ENCODE data around the gene PCDH11X.
"Not testable (repeated sequence)": the region's sequence is repeated elsewhere in the genome, so short reads cannot be mapped to it uniquely, and the experiment has no call there.

GRCh38 chrX:91781553-91782298 lies 2.6 kb downstream of the PCDH11X start:
- TF ChIP-seq CTCF (optimal IDR thresholded peaks at IDR 0.05 in 1 of 3, IDR thresholded peaks at IDR 0.05 in 1 of 3, conservative IDR thresholded peaks at IDR 0.05 in 1 of 3; ENCODE audit: extremely low read depth in 1 of 3, insufficient read depth in 2 of 3, low read length in 3 of 3): not testable (repeated sequence)
- TF ChIP-seq EZH2 (IDR thresholded peaks at IDR 0.05; ENCODE audit: low read length): peak; percentile 43

Measured in keratinocyte (primary cell).